SU-DHL-6 (cell line): ENCODE measurements around the gene ATP2B1.

ENCODE experiments used
- H2AFZ ChIP-seq: fragments of 200-600 bp; sonication (generic); 2 replicates; pipeline ENCODE4 v1.6.1; 2014; ENCODE audit warnings: low read depth, mild to moderate bottlenecking, moderate library complexity, mixed read lengths, antibody characterized with exemption, low read length; ENCODE audit not compliant: severe bottlenecking
- H3F3A ChIP-seq: fragments of 200-600 bp; shearing (Covaris generic); 2 replicates; pipeline ENCODE4 v1.6.0; 2016; ENCODE audit warnings: antibody characterized with exemption, mild to moderate bottlenecking; ENCODE audit not compliant: insufficient read depth
- H3K27ac ChIP-seq: fragments of 200-600 bp; sonication (generic); 2 replicates; pipeline ENCODE4 v1.5.1; 2016; ENCODE audit warnings: low read depth, mild to moderate bottlenecking, low read length, moderate library complexity, mixed read lengths
- H3K27me3 ChIP-seq: fragments of 200-600 bp; sonication (generic), shearing (Covaris generic); 2 replicates; pipeline ENCODE4 v1.6.0; 2014; ENCODE audit warnings: mild to moderate bottlenecking, low read length
- H3K36me3 ChIP-seq: fragments of 200-600 bp; sonication (generic); 2 replicates; pipeline ENCODE4 v1.6.1; 2014; ENCODE audit warnings: mild to moderate bottlenecking, low read length, mixed read lengths
- H3K4me2 ChIP-seq: fragments of 300-600, 200-600 bp; shearing (Covaris generic), sonication (generic); 2 replicates; pipeline ENCODE4 v1.6.0; 2014; ENCODE audit warnings: low read length, low read depth, mild to moderate bottlenecking; ENCODE audit not compliant: poor library complexity, severe bottlenecking
- H3K4me3 ChIP-seq: fragments of 200-600 bp; sonication (generic); 2 replicates; pipeline ENCODE4 v1.5.1; 2014; ENCODE audit warnings: antibody characterized with exemption, low read length, mild to moderate bottlenecking, mixed read lengths; ENCODE audit not compliant: insufficient read depth, poor library complexity, severe bottlenecking
- H3K79me2 ChIP-seq: fragments of 200-600 bp; sonication (generic); 2 replicates; pipeline ENCODE4 v1.6.1; 2014; ENCODE audit warnings: mild to moderate bottlenecking, low read length, moderate library complexity; ENCODE audit not compliant: insufficient read depth
- H3K9ac ChIP-seq: fragments of 200-600 bp; sonication (generic); 2 replicates; pipeline ENCODE4 v1.7.0; 2014; ENCODE audit warnings: mild to moderate bottlenecking, low read length
- H3K9me2 ChIP-seq: fragments of 200-600 bp; sonication (generic); replicated peaks from 2 replicates; pipeline ENCODE4 v1.6.1; 2014; ENCODE audit warnings: low read length; ENCODE audit not compliant: insufficient read depth
- H3K9me3 ChIP-seq: fragments of 200-600 bp; sonication (generic); 2 replicates; pipeline ENCODE4 v1.6.1; 2014; ENCODE audit warnings: low read length, mixed read lengths; ENCODE audit not compliant: insufficient read depth
- H4K20me1 ChIP-seq: fragments of 200-600 bp; sonication (generic); 2 replicates; pipeline ENCODE4 v1.6.1; 2014; ENCODE audit warnings: low read depth, mild to moderate bottlenecking, antibody characterized with exemption, low read length, moderate library complexity, mixed read lengths
- EZH2phosphoT487 ChIP-seq: fragments of 200-600 bp; sonication (generic), shearing (Covaris generic); conservative IDR thresholded peaks from 2 replicates; pipeline ENCODE4 v1.6.1; 2018; ENCODE audit warnings: mild to moderate bottlenecking, antibody characterized with exemption, low read length, moderate library complexity, mixed read lengths
- TF ChIP-seq, protein P1 (sequence below): fragments of 200-600 bp; sonication (generic); IDR thresholded peaks from one replicate; pipeline ENCODE4 v1.5.1; 2017; ENCODE audit warnings: antibody characterized with exemption, mild to moderate bottlenecking, low read length, moderate library complexity; ENCODE audit not compliant: insufficient read depth, poor library complexity, severe bottlenecking

Gene ATP2B1

DNA sequence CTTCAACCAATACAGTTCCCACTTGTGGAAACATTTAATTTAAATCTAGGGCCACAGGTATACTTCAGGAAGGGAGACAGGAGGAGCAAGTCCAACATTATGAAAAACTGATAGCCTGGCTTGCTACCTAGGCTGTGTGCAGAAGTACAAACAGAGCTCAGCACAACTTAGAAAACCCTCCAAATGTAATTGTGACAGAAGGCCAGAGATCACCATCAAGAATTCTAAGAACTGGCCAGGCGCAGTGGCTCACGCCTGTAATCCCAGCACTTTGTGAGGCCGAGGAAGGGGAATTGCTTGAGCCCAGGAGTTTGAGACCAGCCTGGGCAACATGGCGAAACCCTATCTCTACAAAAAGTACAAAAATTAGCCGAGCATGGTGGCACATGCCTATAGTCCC, 14.1 kb downstream of the ATP2B1 start:
- TF ChIP-seq, protein P1, sequence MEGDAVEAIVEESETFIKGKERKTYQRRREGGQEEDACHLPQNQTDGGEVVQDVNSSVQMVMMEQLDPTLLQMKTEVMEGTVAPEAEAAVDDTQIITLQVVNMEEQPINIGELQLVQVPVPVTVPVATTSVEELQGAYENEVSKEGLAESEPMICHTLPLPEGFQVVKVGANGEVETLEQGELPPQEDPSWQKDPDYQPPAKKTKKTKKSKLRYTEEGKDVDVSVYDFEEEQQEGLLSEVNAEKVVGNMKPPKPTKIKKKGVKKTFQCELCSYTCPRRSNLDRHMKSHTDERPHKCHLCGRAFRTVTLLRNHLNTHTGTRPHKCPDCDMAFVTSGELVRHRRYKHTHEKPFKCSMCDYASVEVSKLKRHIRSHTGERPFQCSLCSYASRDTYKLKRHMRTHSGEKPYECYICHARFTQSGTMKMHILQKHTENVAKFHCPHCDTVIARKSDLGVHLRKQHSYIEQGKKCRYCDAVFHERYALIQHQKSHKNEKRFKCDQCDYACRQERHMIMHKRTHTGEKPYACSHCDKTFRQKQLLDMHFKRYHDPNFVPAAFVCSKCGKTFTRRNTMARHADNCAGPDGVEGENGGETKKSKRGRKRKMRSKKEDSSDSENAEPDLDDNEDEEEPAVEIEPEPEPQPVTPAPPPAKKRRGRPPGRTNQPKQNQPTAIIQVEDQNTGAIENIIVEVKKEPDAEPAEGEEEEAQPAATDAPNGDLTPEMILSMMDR = no peak
- TF ChIP-seq EZH2phosphoT487 = no peak
- H3K9me3 ChIP-seq = no peaks in the 10 kb centered on the region
- peaks cover 100% of the 10 kb centered on the region for H3K79me2 ChIP-seq
- H3K27me3 ChIP-seq = no peaks in the 10 kb centered on the region
- no peak overlapping the region for H2AFZ ChIP-seq
- no peak overlapping the region for H3K4me2 ChIP-seq
- no peak overlapping the region for H3K9ac ChIP-seq
- no peak overlapping the region for H3K4me3 ChIP-seq
- no peaks in the 10 kb centered on the region for H3K36me3 ChIP-seq
- H3K9me2 ChIP-seq = no peaks in the 10 kb centered on the region
- H4K20me1 ChIP-seq = peaks cover 73% of the 10 kb centered on the region
- H3F3A ChIP-seq = peaks cover 10% of the 10 kb centered on the region; the same call in 1 of the 2 replicates
- no peak overlapping the region for H3K27ac ChIP-seq

DNA sequence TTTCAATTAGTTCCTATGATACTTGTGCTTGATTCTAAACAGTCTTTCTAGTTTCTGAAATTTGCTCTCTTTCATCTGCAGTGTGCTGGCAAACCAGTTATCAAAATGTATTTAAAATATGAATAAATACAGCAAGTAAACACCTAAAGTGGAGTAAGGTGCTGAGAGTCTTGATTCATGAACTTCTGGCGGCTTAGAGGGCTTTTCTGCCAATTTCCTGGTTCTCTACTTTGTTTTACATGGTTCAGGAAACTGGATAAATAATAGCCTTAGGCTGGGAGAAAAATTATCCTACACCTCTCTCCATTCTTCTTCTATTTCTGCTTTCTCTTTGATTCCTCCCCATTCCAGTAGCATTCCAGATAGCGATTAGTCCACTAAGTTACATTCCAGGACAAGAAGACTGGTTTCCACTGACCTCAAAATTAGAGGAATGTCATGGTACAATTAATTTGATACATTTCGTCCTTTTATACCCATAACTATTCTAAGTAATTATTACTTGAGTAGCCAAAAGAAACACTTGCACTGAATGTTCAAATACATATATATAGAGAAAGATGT, 14.9 kb downstream of the ATP2B1 start:
- no peak for TF ChIP-seq EZH2phosphoT487
- TF ChIP-seq, protein P1 = no peak
- Histone ChIP-seq H2AFZ (no peak overlapping the region), H3K27ac (no peak overlapping the region), H3K4me3 (no peak overlapping the region), H3K79me2 (peaks cover 100% of the 10 kb centered on the region), H3K9me3 (no peaks in the 10 kb centered on the region), H4K20me1 (peaks cover 79% of the 10 kb centered on the region), H3K4me2 (no peak overlapping the region), H3K36me3 (no peaks in the 10 kb centered on the region), H3F3A (peaks cover 10% of the 10 kb centered on the region; the same call in 1 of the 2 replicates), H3K27me3 (no peaks in the 10 kb centered on the region), H3K9me2 (no peaks in the 10 kb centered on the region), H3K9ac (no peak overlapping the region)

DNA sequence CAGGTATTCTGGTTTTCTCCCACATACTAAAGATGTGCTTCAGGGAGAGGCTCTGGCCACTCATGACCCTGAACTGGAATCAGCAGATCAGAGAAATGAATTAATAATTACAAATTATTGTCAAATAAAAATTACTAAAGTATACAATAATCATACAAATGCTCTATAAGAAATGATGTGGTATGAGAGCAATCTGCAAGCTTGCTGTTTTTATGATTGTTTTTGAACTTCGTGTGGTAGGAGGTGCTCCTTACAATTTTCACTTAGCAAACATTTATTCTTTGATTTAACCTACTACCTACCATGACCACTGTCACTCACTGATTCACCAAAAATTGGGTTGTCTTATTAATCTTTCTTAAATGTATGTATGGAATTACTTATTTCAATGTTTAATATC, 16.2 kb downstream of the ATP2B1 start:
- Histone ChIP-seq H3K4me2 (no peak overlapping the region), H3K4me3 (no peak overlapping the region), H3K9ac (no peak overlapping the region), H3K9me2 (no peaks in the 10 kb centered on the region), H3K9me3 (no peaks in the 10 kb centered on the region), H3K27me3 (no peaks in the 10 kb centered on the region), H3K79me2 (peaks cover 100% of the 10 kb centered on the region), H2AFZ (no peak overlapping the region), H3F3A (peaks cover 10% of the 10 kb centered on the region; the same call in 1 of the 2 replicates), H3K36me3 (no peaks in the 10 kb centered on the region), H3K27ac (no peak overlapping the region), H4K20me1 (peaks cover 73% of the 10 kb centered on the region)
- no peak for TF ChIP-seq EZH2phosphoT487
- TF ChIP-seq, protein P1 = no peak
